ENCODE results near the gene TXNDC17. TPM values are rescaled to one million over a fixed set of nuclear protein-coding genes. Genes with fewer than 3 reads are reported as not detected.
"Not testable (repeated sequence)": the region's sequence is repeated elsewhere in the genome, so short reads cannot be mapped to it uniquely, and the experiment has no call there.

The TXNDC17 gene
- total RNA-seq, 1 donor, result 74.3 TPM

- no peak for TF ChIP-seq CTCF (IDR thresholded peaks at IDR 0.05; ENCODE audit: insufficient read depth, low read depth, low read length)
- no peak for DNase-seq (ENCODE audit: low read depth)
- H3K4me3 ChIP-seq (ENCODE audit: low read depth, low read length), result no peak overlapping the region
These were observed 49.8 kb downstream of the TXNDC17 start for GRCh38 chr17:6690641-6691040.

GRCh38 chr17:6691546-6691945 lies 50.7 kb downstream of the TXNDC17 start:
- no peak for TF ChIP-seq CTCF (IDR thresholded peaks at IDR 0.05; ENCODE audit: insufficient read depth, low read depth, low read length)
- no peak overlapping the region for H3K4me3 ChIP-seq (ENCODE audit: low read depth, low read length)
- DNase-seq (ENCODE audit: low read depth), result no peak

GRCh38 chr17:6691958-6692357 lies 51.1 kb downstream of the TXNDC17 start:
- DNase-seq (ENCODE audit: low read depth); H3K4me3 ChIP-seq (ENCODE audit: low read depth, low read length): not testable (repeated sequence)

Small RNA genes lying within 50 kb of the gene (small RNA-seq; reads per million reads assigned to genes)
- gene MIR4520-1 (not detected), gene RNA5SP435 (0.66 reads per million)

Other genes with a start within 250 kb of the TXNDC17 start
- not detected in 2 replicates for gene AIPL1, start 205.9 kb upstream of the TXNDC17 start, total RNA-seq
- 18.1 and 18.4 TPM in 2 replicates for gene PIMREG, start 196.6 kb upstream of the TXNDC17 start, total RNA-seq
- under 0.01 and 0.64 TPM in 2 replicates for gene PITPNM3, start 84.5 kb upstream of the TXNDC17 start, total RNA-seq
- gene KIAA0753, start 349 bp upstream of the TXNDC17 start, total RNA-seq, result 16.1 and 23.3 TPM in 2 replicates
- 10.0 and 14.2 TPM in 2 replicates for gene MED31, start 10.5 kb downstream of the TXNDC17 start, total RNA-seq
- gene C17orf100, start 10.7 kb downstream of the TXNDC17 start, total RNA-seq, result 0.43 and 0.97 TPM in 2 replicates
- under 0.01 TPM in 1 of 2 replicates, not detected in the other for gene SLC13A5, start 72.3 kb downstream of the TXNDC17 start, total RNA-seq
- 45.8 and 58.3 TPM in 2 replicates for gene XAF1, start 115.0 kb downstream of the TXNDC17 start, total RNA-seq
- under 0.01 and 0.32 TPM in 2 replicates for gene FBXO39, start 135.2 kb downstream of the TXNDC17 start, total RNA-seq
- gene TEKT1, start 190.7 kb downstream of the TXNDC17 start, total RNA-seq, result not detected in 2 replicates

Measured in fibroblast of villous mesenchyme (primary cell).